GM21423 (cell line): Measurements from ENCODE around the gene ALOX5AP.

Experiments
- ATAC-seq: cut with Tn5 transposase; IDR thresholded peaks from one replicate; pipeline ENCODE4 v1.9.1; 2021; ENCODE audit warnings: mild to moderate bottlenecking, moderate library complexity; ENCODE audit not compliant: unreplicated experiment

Gene ALOX5AP

GRCh38 chr13:30735025-30735871 is at the start of gene ALOX5AP:
Gene ALOX5AP (plus strand): TSS chr13:30735543. CDS start chr13:30735606, 63 bp downstream.
- peak; percentile 71 for ATAC-seq

GRCh38 chr13:30685987-30686386 is 49.4 kb upstream of the ALOX5AP start:
- no peak for ATAC-seq

GRCh38 chr13:30687601-30688000 is 47.7 kb upstream of the ALOX5AP start:
- no peak for ATAC-seq

GRCh38 chr13:30689752-30690151 is 45.6 kb upstream of the ALOX5AP start:
- no peak for ATAC-seq

GRCh38 chr13:30690282-30691188 is 44.8 kb upstream of the ALOX5AP start:
- peak; percentile 68 for ATAC-seq

GRCh38 chr13:30692113-30692512 is 43.2 kb upstream of the ALOX5AP start:
- no peak for ATAC-seq

- no peak for ATAC-seq
Measured at GRCh38 chr13:30696278-30697176, 38.8 kb upstream of the ALOX5AP start.

- ATAC-seq, result no peak
Measured at GRCh38 chr13:30697177-30697953, 38.0 kb upstream of the ALOX5AP start.

GRCh38 chr13:30697996-30698401 is 37.3 kb upstream of the ALOX5AP start:
- no peak for ATAC-seq

- no peak for ATAC-seq
Measured at GRCh38 chr13:30698488-30699005, 36.8 kb upstream of the ALOX5AP start.

GRCh38 chr13:30700364-30700763 is 35.0 kb upstream of the ALOX5AP start:
- ATAC-seq, result no peak

GRCh38 chr13:30702006-30702405 is 33.3 kb upstream of the ALOX5AP start:
- no peak for ATAC-seq

GRCh38 chr13:30704596-30704995 is 30.7 kb upstream of the ALOX5AP start:
- ATAC-seq, result no peak

- ATAC-seq, result no peak
Measured at GRCh38 chr13:30705680-30706079, 29.7 kb upstream of the ALOX5AP start.

- no peak for ATAC-seq
Measured at GRCh38 chr13:30708541-30708940, 26.8 kb upstream of the ALOX5AP start.

GRCh38 chr13:30710442-30710841 is 24.9 kb upstream of the ALOX5AP start:
- no peak for ATAC-seq

GRCh38 chr13:30711375-30711774 is 24.0 kb upstream of the ALOX5AP start:
- ATAC-seq, result no peak

GRCh38 chr13:30711837-30712236 is 23.5 kb upstream of the ALOX5AP start:
- ATAC-seq, result no peak
